ENCODE results near the gene CCDC122. TPM values are rescaled to one million over a fixed set of nuclear protein-coding genes. Genes with fewer than 3 reads are reported as not detected.

The CCDC122 gene
- total RNA-seq, 4 donors from 2014 or later = 2.0 to 6.0 (median 3.6) TPM

DNA sequence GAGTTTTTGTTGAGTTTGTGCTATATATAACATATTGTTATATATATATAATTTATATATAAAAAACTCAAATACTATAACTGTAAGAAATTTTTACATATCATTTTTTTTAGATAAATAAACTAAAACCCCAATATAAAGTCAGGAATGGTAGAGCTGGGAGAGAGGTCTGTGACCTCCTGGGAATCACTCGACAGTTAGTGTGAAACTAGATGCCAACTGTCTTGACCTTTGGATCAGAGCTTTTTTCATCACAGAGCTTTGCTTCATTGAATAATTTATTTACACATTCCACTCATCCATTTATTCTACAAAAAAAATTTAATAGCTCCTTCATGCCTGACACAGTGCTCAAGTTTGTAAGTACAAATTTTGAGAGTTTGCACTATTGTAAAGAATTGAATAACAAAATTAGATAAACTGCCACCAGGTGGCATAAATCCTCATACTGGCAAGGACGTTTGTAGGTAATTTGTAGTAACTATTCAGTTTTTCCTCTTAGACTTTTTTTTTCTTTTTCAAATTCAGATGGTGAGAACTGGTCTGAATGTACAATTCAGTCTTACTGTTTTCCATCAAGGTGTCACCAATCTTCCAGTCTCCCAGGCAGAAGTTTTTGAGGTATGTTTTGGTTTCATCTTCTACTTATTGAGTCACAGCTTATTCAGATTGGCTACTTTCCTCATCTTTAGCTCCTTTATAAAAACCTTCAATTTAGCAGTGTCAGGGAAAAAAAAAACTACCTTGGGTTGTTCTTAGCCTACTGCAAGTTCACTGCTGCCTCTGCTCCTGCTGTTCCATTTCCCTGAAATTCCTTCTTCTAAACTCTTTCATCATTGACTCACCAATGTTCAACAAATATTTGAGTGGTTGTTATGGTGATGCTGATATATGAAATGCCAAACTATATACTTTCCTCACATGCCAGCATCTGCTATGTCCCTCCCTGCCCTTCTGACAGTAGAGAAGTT is 28.9 kb upstream of the CCDC122 start:
- DNase-seq (ENCODE audit: low spot score in 2 of 2) = no peak
- WGBS = 39% methylated on average over 2 of the region's 2 CpGs
- no peaks in the 10 kb centered on the region for H3K27me3 ChIP-seq
- peaks cover 4% of the 10 kb centered on the region for H3K4me1 ChIP-seq
- H3K9me3 ChIP-seq = no peaks in the 10 kb centered on the region
- H3K27ac ChIP-seq = no peak overlapping the region
- no peaks in the 10 kb centered on the region for H3K36me3 ChIP-seq
- no peak overlapping the region for H3K4me3 ChIP-seq
- TF ChIP-seq, protein P1, sequence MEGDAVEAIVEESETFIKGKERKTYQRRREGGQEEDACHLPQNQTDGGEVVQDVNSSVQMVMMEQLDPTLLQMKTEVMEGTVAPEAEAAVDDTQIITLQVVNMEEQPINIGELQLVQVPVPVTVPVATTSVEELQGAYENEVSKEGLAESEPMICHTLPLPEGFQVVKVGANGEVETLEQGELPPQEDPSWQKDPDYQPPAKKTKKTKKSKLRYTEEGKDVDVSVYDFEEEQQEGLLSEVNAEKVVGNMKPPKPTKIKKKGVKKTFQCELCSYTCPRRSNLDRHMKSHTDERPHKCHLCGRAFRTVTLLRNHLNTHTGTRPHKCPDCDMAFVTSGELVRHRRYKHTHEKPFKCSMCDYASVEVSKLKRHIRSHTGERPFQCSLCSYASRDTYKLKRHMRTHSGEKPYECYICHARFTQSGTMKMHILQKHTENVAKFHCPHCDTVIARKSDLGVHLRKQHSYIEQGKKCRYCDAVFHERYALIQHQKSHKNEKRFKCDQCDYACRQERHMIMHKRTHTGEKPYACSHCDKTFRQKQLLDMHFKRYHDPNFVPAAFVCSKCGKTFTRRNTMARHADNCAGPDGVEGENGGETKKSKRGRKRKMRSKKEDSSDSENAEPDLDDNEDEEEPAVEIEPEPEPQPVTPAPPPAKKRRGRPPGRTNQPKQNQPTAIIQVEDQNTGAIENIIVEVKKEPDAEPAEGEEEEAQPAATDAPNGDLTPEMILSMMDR (IDR thresholded peaks at IDR 0.05) = peak in 1 of 2 donors; percentile 26
- TF ChIP-seq EP300 (IDR thresholded peaks at IDR 0.05) (no peak), POLR2A (IDR thresholded peaks at IDR 0.05) (no peak), POLR2AphosphoS5 (IDR thresholded peaks at IDR 0.05) (no peak)

DNA sequence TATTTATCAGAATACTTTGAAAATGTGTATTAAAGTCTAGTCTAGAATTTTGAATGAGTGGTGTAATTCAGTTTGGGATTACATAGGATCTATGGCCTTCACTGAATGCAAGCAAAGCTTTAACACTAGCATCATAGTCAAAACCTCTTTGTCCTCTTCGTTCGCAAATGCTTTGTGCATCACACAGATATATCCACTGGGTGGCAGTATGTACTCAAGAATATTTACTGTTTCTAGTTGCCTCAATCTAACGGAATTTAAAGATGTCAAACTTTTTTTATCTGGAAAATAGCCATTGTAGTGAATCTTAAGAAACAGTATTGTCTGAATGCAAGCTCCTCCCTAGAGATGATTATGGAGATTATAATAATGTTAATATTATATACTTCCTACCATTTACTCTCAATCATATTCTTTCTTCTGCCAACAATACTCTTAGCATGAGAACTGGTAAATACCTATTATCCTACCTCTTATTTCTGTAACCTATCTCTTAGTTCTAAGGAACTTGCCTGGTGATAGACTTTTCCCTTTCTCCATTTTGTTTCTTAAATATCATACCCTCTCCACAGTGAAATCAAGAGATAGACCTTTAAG is 26.0 kb upstream of the CCDC122 start:
- Histone ChIP-seq H3K4me3 (no peak overlapping the region), H3K4me1 (peaks cover 4% of the 10 kb centered on the region), H3K27ac (no peak overlapping the region), H3K27me3 (no peaks in the 10 kb centered on the region), H3K36me3 (no peaks in the 10 kb centered on the region), H3K9me3 (no peaks in the 10 kb centered on the region)
- WGBS = 2% methylated on average over 3 of the region's 3 CpGs
- no peak for DNase-seq (ENCODE audit: low spot score in 2 of 2)
- TF ChIP-seq EP300 (IDR thresholded peaks at IDR 0.05) = no peak
- TF ChIP-seq, protein P1 (IDR thresholded peaks at IDR 0.05) = peak; percentile 66 to 80

DNA sequence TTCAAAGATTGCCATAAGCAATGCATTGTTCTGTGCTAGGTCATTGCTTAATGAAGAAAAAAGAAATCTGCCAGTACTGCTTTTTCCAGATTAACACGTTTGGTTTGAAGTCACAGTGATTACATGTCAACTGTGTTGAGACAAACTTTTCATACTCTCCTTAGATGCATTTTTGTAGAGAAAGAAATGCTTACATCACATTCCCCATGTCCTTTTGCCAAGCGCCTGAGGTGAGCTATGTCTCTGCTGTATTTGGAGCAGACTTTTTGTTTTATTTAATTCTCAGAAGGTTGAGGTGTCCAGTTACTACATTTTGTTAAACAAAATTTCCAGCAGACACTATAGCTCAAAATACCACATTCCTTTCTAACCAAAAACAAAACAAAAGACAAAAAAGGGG is 16.4 kb upstream of the CCDC122 start:
- H3K27me3 ChIP-seq = no peaks in the 10 kb centered on the region
- no peak for DNase-seq (ENCODE audit: low spot score in 2 of 2)
- no peak overlapping the region for H3K4me3 ChIP-seq
- WGBS = 58% methylated on average over 2 of the region's 2 CpGs
- no peaks in the 10 kb centered on the region for H3K9me3 ChIP-seq
- peaks cover 3% of the 10 kb centered on the region for H3K36me3 ChIP-seq
- no peak overlapping the region for H3K27ac ChIP-seq
- no peak for TF ChIP-seq POLR2AphosphoS5 (IDR thresholded peaks at IDR 0.05)
- TF ChIP-seq, protein P1 (IDR thresholded peaks at IDR 0.05) = no peak
- no peak for TF ChIP-seq EP300 (IDR thresholded peaks at IDR 0.05)
- TF ChIP-seq POLR2A (IDR thresholded peaks at IDR 0.05) = no peak
- no peaks in the 10 kb centered on the region for H3K4me1 ChIP-seq

DNA sequence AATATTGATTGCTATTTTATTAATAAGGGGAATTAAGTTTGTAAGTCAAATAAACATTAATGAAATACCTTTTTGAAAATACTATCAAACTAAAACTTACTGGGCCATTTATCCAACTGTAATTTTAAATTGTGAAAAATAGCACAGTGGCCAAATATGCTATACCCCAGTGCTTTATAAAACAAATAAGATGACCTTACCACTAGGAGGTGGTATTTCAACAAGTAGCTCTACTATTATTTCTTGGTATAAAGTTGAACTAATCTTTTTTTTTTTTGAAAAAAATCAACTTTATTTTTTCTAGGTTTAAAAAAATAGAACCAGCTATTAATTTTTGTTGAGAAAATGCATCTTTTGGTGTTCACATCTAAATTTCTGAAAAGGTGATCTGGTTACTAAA is 14.9 kb upstream of the CCDC122 start:
- peaks cover 9% of the 10 kb centered on the region for H3K36me3 ChIP-seq
- no peaks in the 10 kb centered on the region for H3K27me3 ChIP-seq
- no peak for DNase-seq (ENCODE audit: low spot score in 2 of 2)
- H3K9me3 ChIP-seq = no peaks in the 10 kb centered on the region
- H3K4me3 ChIP-seq = no peak overlapping the region
- no peaks in the 10 kb centered on the region for H3K4me1 ChIP-seq
- H3K27ac ChIP-seq = no peak overlapping the region
- no peak for TF ChIP-seq EP300 (IDR thresholded peaks at IDR 0.05)
- no peak for TF ChIP-seq POLR2AphosphoS5 (IDR thresholded peaks at IDR 0.05)
- TF ChIP-seq, protein P1 (IDR thresholded peaks at IDR 0.05) = no peak
- TF ChIP-seq POLR2A (IDR thresholded peaks at IDR 0.05) = no peak

DNA sequence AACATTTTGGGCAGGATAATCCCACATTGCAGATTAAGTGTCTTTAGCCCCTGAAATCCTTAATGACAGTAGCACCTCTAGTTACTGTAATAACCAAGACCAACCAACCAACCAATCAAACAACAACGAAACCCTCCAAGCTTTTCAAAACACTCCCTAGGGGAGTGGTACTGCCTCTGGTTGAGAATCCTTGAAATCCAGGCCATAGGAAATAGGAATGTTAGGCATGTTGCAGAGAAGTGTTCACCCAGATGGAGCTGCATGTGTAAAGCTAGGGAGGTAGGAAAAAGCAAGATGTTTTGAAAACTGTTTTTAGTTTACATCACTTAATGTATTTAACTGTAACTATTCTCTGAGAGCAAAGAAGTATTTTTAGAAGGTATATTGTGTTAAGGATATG is 4.7 kb upstream of the CCDC122 start:
- no peak for DNase-seq (ENCODE audit: low spot score in 2 of 2)
- Histone ChIP-seq H3K4me1 (peaks cover 16% of the 10 kb centered on the region), H3K4me3 (no peak overlapping the region), H3K9me3 (no peaks in the 10 kb centered on the region), H3K36me3 (peaks cover 10% of the 10 kb centered on the region), H3K27me3 (no peaks in the 10 kb centered on the region), H3K27ac (no peak overlapping the region)
- TF ChIP-seq, protein P1 (IDR thresholded peaks at IDR 0.05) = no peak
- TF ChIP-seq POLR2A (IDR thresholded peaks at IDR 0.05) (no peak), EP300 (IDR thresholded peaks at IDR 0.05) (no peak), POLR2AphosphoS5 (IDR thresholded peaks at IDR 0.05) (no peak)
- 92% methylated on average over 1 of the region's 1 CpG for WGBS

Data from suprapubic skin (tissue), 4 donors.